ENCODE results near the gene CCDC68. TPM values are rescaled to one million over a fixed set of nuclear protein-coding genes. Genes with fewer than 3 reads are reported as not detected.

Gene CCDC68, protein sequence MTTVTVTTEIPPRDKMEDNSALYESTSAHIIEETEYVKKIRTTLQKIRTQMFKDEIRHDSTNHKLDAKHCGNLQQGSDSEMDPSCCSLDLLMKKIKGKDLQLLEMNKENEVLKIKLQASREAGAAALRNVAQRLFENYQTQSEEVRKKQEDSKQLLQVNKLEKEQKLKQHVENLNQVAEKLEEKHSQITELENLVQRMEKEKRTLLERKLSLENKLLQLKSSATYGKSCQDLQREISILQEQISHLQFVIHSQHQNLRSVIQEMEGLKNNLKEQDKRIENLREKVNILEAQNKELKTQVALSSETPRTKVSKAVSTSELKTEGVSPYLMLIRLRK
- total RNA-seq (under 1 TPM in 1 of 5 donors, not detected in 4; 0.13 TPM), total RNA-seq (0 to 1.2 (median 0.06) reads per million in 29 experiments)
- total RNA-seq (2013) = 0.31 TPM

DNA sequence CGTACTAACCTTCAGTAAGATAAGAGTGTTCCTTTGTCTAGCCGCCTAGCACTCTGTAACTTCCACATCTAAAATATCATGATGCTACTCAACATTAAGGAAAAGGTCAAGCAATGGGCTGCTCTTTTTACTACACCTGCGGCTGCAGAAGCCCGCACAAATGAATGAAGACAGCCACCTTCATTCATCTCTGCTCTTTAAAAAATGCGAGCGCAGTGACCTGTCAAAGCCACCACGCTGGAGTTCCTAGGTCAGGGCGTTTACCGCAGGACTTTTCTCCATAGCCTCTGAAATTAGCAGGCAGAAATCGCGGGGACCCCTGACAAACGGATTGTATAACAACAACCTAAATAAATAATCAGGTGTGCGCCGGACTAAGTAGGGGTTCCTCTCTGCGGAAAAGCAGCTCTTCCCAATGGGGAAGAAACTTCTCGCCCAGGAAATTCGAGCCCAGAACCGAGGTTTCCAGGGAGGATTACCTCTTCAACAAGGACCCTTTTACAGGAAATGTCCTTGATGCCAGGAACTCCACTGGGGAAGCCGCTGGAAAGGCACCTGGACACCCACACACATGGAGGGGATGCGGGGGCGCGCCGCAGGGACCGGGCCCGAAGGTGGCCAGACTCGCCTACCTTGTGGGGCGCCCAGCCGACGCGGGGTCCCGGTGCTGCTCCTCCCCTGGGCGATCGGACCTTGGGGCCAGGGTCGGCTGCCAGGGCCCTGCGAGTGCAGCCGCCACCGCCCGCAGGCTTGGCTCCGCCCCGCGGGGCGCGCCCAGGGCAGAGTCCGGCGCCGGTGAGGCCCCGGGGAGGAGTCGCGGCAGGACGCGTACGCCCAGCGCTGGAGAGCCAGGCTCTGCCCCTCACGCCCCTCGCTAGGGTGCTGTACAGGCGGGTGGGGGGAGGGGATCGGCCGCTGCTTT, at the start of gene CCDC68:
Gene CCDC68, minus strand, starts transcription at position 758 of the 922 bp plus-strand sequence. CDS start 16,670 bp downstream, outside the sequence.
- H3K4me1 Mint-ChIP-seq = peaks cover 0 to 6% (median 4%) of the 10 kb centered on the region in 3 donors
- H3K4me1 ChIP-seq (ENCODE audit: control insufficient read depth in 1 of 2, extremely low read depth in 1 of 2, insufficient read depth in 2 of 2, low read length in 2 of 2) = no peaks in the 10 kb centered on the region
- 16% methylated on average over 35 of the region's 58 CpGs for WGBS (ENCODE audit: insufficient coverage)
- H3K27ac Mint-ChIP-seq = peak within 1 kb of the TSS in 1 of 2 donors; percentile 7
- peaks cover 7 to 18% of the 10 kb centered on the region in 2 experiments for H3K27me3 ChIP-seq (replicated peaks in 1 of 2; ENCODE audit: control insufficient read depth in 2 of 2, extremely low read depth in 1 of 2, insufficient read depth in 2 of 2, low read length in 1 of 2)
- POLR2A ChIA-PET = no interaction called here
- no peaks in the 10 kb centered on the region for H3K36me3 Mint-ChIP-seq
- H3K27ac ChIP-seq (ENCODE audit: low read length) = no peak within 1 kb of the TSS
- no peaks in the 10 kb centered on the region for H3K36me3 ChIP-seq (ENCODE audit: control insufficient read depth in 2 of 2, extremely low read depth in 1 of 2, insufficient read depth in 1 of 2, low read length in 1 of 2)
- H3K4me3 ChIP-seq (ENCODE audit: control insufficient read depth in 1 of 2, extremely low read depth in 1 of 2, low read length in 1 of 2) = peak within 1 kb of the TSS in 1 of 2 donors; percentile 51
- peak within 1 kb of the TSS in 1 of 3 donors; percentile 47 for H3K4me3 Mint-ChIP-seq
- peaks cover 47 to 50% of the 10 kb centered on the region in 2 donors for H3K27me3 Mint-ChIP-seq
- H3K9me3 Mint-ChIP-seq = no peaks in the 10 kb centered on the region
- H3K9me3 ChIP-seq = no peaks in the 10 kb centered on the region
- DNase-seq = no peak
- CTCF ChIA-PET = interaction anchor here in 1 of 2 donors (0.5 kb wide), 1 partner anchor 28 kb away, joined by 10 read pairs; no protein-coding TSS in a partner anchor
- ATAC-seq (replicated peaks in 1 of 4) = no peak

DNA sequence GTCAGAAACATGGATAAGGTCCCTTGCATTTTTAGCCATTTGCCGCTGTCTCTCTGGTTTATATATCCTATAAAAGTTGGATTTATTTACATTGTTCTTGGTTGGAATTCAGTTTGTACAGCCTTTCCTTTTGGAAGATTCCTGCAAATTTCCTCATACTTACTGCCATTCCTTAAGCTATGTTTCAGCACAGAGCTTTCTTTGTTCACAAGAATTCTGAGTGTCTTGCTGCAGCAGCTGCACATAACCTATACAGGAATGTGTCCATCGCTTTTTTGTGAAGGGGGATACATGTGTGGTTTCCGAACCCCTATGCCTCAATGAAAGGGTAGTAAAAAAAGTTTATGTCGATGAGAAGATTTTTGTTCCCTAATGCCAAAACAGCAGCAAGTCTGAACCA, 48.3 kb upstream of the CCDC68 start:
- no peak overlapping the region for H3K4me3 Mint-ChIP-seq
- no peaks in the 10 kb centered on the region for H3K9me3 ChIP-seq
- no peak overlapping the region for H3K27ac Mint-ChIP-seq
- no peaks in the 10 kb centered on the region for H3K9me3 Mint-ChIP-seq
- H3K27me3 Mint-ChIP-seq = peaks cover 2 to 17% of the 10 kb centered on the region in 2 donors
- no peaks in the 10 kb centered on the region for H3K27me3 ChIP-seq (replicated peaks in 1 of 2; ENCODE audit: control insufficient read depth in 2 of 2, extremely low read depth in 1 of 2, insufficient read depth in 2 of 2, low read length in 1 of 2)
- H3K36me3 ChIP-seq (ENCODE audit: control insufficient read depth in 2 of 2, extremely low read depth in 1 of 2, insufficient read depth in 1 of 2, low read length in 1 of 2) = no peaks in the 10 kb centered on the region
- ATAC-seq (replicated peaks in 1 of 4) = no peak
- WGBS (ENCODE audit: insufficient coverage) = 100% methylated on average over 1 of the region's 4 CpGs
- no peak overlapping the region for H3K4me3 ChIP-seq (ENCODE audit: control insufficient read depth in 1 of 2, extremely low read depth in 1 of 2, low read length in 1 of 2)
- ChIA-PET CTCF (no interaction called here), POLR2A (no interaction called here)
- H3K4me1 ChIP-seq (ENCODE audit: control insufficient read depth in 1 of 2, extremely low read depth in 1 of 2, insufficient read depth in 2 of 2, low read length in 2 of 2) = no peaks in the 10 kb centered on the region
- no peak overlapping the region for H3K27ac ChIP-seq (ENCODE audit: low read length)
- no peaks in the 10 kb centered on the region for H3K36me3 Mint-ChIP-seq
- no peaks in the 10 kb centered on the region for H3K4me1 Mint-ChIP-seq
- DNase-seq = no peak

DNA sequence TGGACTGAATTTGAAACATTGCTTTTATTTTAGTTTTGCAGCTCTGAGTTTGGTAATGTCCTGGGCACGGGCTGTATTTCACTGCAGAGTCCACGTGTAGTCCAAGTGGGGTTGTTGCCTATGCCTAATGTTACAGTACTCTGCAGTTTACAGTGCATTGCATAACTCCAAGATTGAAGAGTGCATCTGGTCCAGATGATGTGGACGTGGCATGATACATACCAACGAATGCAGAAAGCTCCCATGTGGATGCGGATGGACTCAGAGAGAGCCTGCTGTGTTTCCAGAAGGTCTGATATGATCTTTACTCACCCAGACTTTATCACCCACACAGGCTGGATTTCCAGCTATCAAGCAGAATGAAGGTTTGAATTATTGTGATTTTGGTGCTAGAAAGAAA, 44.4 kb upstream of the CCDC68 start:
- Mint-ChIP-seq H3K4me3 (no peak overlapping the region), H3K27me3 (peaks cover 4 to 14% of the 10 kb centered on the region in 2 donors), H3K36me3 (no peaks in the 10 kb centered on the region), H3K27ac (no peak overlapping the region), H3K9me3 (no peaks in the 10 kb centered on the region), H3K4me1 (no peaks in the 10 kb centered on the region)
- CTCF ChIA-PET = no interaction called here
- Histone ChIP-seq H3K27me3 (replicated peaks in 1 of 2; ENCODE audit: control insufficient read depth in 2 of 2, extremely low read depth in 1 of 2, insufficient read depth in 2 of 2, low read length in 1 of 2) (peaks cover 0 to 5% of the 10 kb centered on the region in 2 experiments), H3K4me1 (ENCODE audit: control insufficient read depth in 1 of 2, extremely low read depth in 1 of 2, insufficient read depth in 2 of 2, low read length in 2 of 2) (no peaks in the 10 kb centered on the region), H3K36me3 (ENCODE audit: control insufficient read depth in 2 of 2, extremely low read depth in 1 of 2, insufficient read depth in 1 of 2, low read length in 1 of 2) (no peaks in the 10 kb centered on the region), H3K27ac (ENCODE audit: low read length) (no peak overlapping the region), H3K4me3 (ENCODE audit: control insufficient read depth in 1 of 2, extremely low read depth in 1 of 2, low read length in 1 of 2) (no peak overlapping the region), H3K9me3 (no peaks in the 10 kb centered on the region)
- ATAC-seq (replicated peaks in 1 of 4) = no peak
- 33% methylated on average over 1 of the region's 5 CpGs for WGBS (ENCODE audit: insufficient coverage)
- POLR2A ChIA-PET = no interaction called here
- no peak for DNase-seq

DNA sequence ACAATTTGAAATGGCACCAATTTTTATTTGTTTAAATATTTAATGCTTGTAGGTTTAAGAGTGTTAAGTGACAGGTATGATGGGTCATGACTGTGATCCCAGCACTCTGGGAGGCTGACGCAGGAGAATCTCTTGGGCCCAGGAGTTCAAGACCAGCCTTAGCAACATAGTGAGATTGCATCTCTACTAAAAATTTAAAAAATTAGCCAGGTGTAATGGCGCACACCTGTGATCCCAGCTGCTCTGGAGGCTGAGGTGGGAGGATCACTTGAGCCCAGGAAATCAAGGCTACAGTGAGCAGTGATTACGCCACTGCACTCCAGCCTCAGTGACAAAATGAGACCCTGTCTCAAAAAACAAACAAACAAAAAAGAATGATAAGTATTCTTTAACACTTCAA, 43.0 kb upstream of the CCDC68 start:
- CTCF ChIA-PET = no interaction called here
- Mint-ChIP-seq H3K4me3 (no peak overlapping the region), H3K9me3 (no peaks in the 10 kb centered on the region), H3K27me3 (peaks cover 2 to 3% of the 10 kb centered on the region in 2 donors), H3K36me3 (no peaks in the 10 kb centered on the region), H3K4me1 (no peaks in the 10 kb centered on the region), H3K27ac (no peak overlapping the region)
- Histone ChIP-seq H3K9me3 (no peaks in the 10 kb centered on the region), H3K4me3 (ENCODE audit: control insufficient read depth in 1 of 2, extremely low read depth in 1 of 2, low read length in 1 of 2) (no peak overlapping the region), H3K36me3 (ENCODE audit: control insufficient read depth in 2 of 2, extremely low read depth in 1 of 2, insufficient read depth in 1 of 2, low read length in 1 of 2) (no peaks in the 10 kb centered on the region), H3K4me1 (ENCODE audit: control insufficient read depth in 1 of 2, extremely low read depth in 1 of 2, insufficient read depth in 2 of 2, low read length in 2 of 2) (no peaks in the 10 kb centered on the region), H3K27ac (ENCODE audit: low read length) (no peak overlapping the region), H3K27me3 (replicated peaks in 1 of 2; ENCODE audit: control insufficient read depth in 2 of 2, extremely low read depth in 1 of 2, insufficient read depth in 2 of 2, low read length in 1 of 2) (peaks cover 0 to 5% of the 10 kb centered on the region in 2 experiments)
- ATAC-seq (replicated peaks in 1 of 4) (no peak), DNase-seq (no peak)
- no CpG with 5 or more reads among the region's 3 CpGs for WGBS (ENCODE audit: insufficient coverage)
- POLR2A ChIA-PET = interaction anchor here in 1 of 2 donors (0.7 kb wide), 1 partner anchor 914 kb away, joined by 4 read pairs; no protein-coding TSS in a partner anchor

DNA sequence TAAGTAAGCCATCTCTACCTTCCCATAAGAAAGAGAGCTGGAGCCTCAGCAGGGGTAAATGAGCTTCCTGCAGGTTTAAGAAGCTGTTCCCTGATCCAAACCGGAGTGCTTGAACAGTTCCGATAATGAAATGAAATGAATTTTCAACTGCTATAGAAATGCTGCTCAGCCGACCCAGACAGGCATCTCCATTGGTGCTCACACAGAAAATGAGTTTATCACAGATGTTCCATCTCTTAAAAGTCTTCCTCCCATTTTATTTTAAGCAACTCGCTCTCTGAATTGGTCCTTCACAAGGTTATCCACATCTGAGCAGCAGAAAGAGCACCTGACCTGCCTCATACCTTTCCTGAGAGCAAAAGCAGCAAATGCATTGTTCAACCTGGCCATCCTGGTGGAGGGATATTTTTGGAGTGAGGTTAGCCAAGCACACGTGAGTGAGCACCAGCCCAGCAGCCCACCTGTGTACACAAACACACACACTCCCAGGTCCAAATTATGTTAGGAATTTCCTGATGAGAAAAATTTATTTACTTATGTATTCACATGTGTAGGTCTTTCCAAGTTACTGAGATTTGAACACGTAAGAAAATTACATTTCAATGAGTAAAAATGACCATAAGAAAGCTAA, 42.2 kb upstream of the CCDC68 start:
- ChIA-PET POLR2A (interaction anchor here in 1 of 2 donors (0.7 kb wide), 1 partner anchor 913 kb away, joined by 4 read pairs; no protein-coding TSS in a partner anchor), CTCF (interaction anchor here in 1 of 2 donors (0.6 kb wide), 1 partner anchor 517 kb away, joined by 3 read pairs; no protein-coding TSS in a partner anchor)
- Histone ChIP-seq H3K9me3 (no peaks in the 10 kb centered on the region), H3K27ac (ENCODE audit: low read length) (no peak overlapping the region), H3K27me3 (replicated peaks in 1 of 2; ENCODE audit: control insufficient read depth in 2 of 2, extremely low read depth in 1 of 2, insufficient read depth in 2 of 2, low read length in 1 of 2) (peaks cover 0 to 5% of the 10 kb centered on the region in 2 experiments), H3K36me3 (ENCODE audit: control insufficient read depth in 2 of 2, extremely low read depth in 1 of 2, insufficient read depth in 1 of 2, low read length in 1 of 2) (no peaks in the 10 kb centered on the region), H3K4me1 (ENCODE audit: control insufficient read depth in 1 of 2, extremely low read depth in 1 of 2, insufficient read depth in 2 of 2, low read length in 2 of 2) (no peaks in the 10 kb centered on the region), H3K4me3 (ENCODE audit: control insufficient read depth in 1 of 2, extremely low read depth in 1 of 2, low read length in 1 of 2) (no peak overlapping the region)
- H3K9me3 Mint-ChIP-seq = no peaks in the 10 kb centered on the region
- 76% methylated on average over 3 of the region's 6 CpGs for WGBS (ENCODE audit: insufficient coverage)
- no peaks in the 10 kb centered on the region for H3K36me3 Mint-ChIP-seq
- no peak for DNase-seq
- H3K27ac Mint-ChIP-seq = no peak overlapping the region
- H3K4me1 Mint-ChIP-seq = no peaks in the 10 kb centered on the region
- H3K27me3 Mint-ChIP-seq = peaks cover 2 to 3% of the 10 kb centered on the region in 2 donors
- ATAC-seq (replicated peaks in 1 of 4) = no peak
- no peak overlapping the region for H3K4me3 Mint-ChIP-seq

DNA sequence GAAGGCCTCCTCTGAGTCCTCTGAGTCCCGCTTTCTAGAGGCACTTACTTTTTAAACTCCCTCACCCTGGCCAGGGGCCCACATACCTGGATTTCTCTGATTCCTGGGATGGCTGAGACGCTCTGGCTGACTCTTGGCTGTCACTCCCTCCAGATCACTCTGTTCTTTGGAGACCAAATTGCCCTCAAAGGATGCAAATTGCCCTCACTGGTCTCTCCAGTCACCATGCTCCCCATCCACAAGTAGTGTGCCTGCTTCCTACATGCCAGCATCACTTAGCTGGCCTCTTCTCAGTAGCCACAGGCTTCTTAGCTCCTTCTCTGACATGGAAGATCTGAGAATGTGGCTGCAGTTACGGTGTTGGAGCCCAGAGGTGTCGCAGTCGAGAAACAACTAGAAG, 41.3 kb upstream of the CCDC68 start:
- no peaks in the 10 kb centered on the region for H3K9me3 ChIP-seq
- Mint-ChIP-seq H3K4me1 (no peaks in the 10 kb centered on the region), H3K27me3 (peaks cover 2 to 3% of the 10 kb centered on the region in 2 donors), H3K4me3 (no peak overlapping the region), H3K27ac (no peak overlapping the region), H3K9me3 (no peaks in the 10 kb centered on the region), H3K36me3 (no peaks in the 10 kb centered on the region)
- peaks cover 0 to 5% of the 10 kb centered on the region in 2 experiments for H3K27me3 ChIP-seq (replicated peaks in 1 of 2; ENCODE audit: control insufficient read depth in 2 of 2, extremely low read depth in 1 of 2, insufficient read depth in 2 of 2, low read length in 1 of 2)
- POLR2A ChIA-PET = no interaction called here
- no peak for ATAC-seq (replicated peaks in 1 of 4)
- no peaks in the 10 kb centered on the region for H3K36me3 ChIP-seq (ENCODE audit: control insufficient read depth in 2 of 2, extremely low read depth in 1 of 2, insufficient read depth in 1 of 2, low read length in 1 of 2)
- 64% methylated on average over 2 of the region's 5 CpGs for WGBS (ENCODE audit: insufficient coverage)
- no peak overlapping the region for H3K4me3 ChIP-seq (ENCODE audit: control insufficient read depth in 1 of 2, extremely low read depth in 1 of 2, low read length in 1 of 2)
- DNase-seq = no peak
- CTCF ChIA-PET = interaction anchor here in 1 of 2 donors (0.7 kb wide), 1 partner anchor 438 kb away, joined by 4 read pairs; no protein-coding TSS in a partner anchor
- no peak overlapping the region for H3K27ac ChIP-seq (ENCODE audit: low read length)
- H3K4me1 ChIP-seq (ENCODE audit: control insufficient read depth in 1 of 2, extremely low read depth in 1 of 2, insufficient read depth in 2 of 2, low read length in 2 of 2) = no peaks in the 10 kb centered on the region
